Central memory CD4-positive, alpha-beta T cell (primary cell): Measurements from ENCODE around the gene FAM131C.
"Not testable (repeated sequence)": the region's sequence is repeated elsewhere in the genome, so short reads cannot be mapped to it uniquely, and the experiment has no call there.

Experiments
- DNase-seq: peaks from one replicate; pipeline ENCODE4 v3.0.0; 2022

The FAM131C gene

DNA sequence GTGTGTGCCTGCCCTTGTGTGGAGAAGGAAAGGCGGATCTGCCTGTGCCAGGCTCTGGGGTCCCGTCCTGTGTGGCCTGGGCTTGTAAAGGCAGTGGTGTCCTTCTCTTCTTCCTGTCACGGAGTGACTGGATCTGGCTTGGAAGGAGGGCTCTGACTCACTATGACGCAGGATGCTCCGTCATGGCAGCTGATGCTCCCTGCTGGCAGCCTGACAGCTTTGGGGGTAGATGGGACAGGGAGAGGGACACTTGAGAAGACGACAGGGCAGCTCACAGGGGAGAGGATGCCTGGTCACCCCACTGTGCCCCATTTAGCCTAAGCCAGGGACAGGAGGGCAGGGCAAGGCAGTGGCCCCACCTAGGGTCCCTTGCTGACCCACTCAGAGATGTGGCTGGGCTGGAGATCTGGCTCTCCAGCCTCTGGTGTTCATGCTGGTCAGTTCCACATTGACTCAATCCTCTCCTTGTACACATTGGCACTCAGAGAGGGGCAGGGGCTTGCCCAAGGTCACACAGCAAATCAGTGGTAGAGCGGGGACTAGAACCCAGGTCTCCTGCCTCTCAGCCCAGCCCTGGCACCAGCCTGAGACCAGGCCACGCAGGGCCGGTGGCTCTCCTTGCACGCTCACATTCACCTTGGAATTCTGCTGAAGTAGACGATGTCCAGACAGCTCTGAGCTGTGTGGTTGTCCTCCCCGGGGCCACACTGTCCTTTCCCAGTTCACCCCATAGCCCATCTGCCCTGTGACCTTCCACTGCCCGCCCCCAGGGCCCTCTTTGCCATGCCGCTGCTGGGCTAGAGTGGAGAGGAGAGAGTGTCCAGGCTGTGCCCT is 2.8 kb upstream of the FAM131C start:
- DNase-seq = no peak

GRCh38 chr1:16075337-16076030 is 2.0 kb upstream of the FAM131C start:
- no peak for DNase-seq

GRCh38 chr1:16074217-16074616 is 766 bp upstream of the FAM131C start:
- DNase-seq = no peak

DNA sequence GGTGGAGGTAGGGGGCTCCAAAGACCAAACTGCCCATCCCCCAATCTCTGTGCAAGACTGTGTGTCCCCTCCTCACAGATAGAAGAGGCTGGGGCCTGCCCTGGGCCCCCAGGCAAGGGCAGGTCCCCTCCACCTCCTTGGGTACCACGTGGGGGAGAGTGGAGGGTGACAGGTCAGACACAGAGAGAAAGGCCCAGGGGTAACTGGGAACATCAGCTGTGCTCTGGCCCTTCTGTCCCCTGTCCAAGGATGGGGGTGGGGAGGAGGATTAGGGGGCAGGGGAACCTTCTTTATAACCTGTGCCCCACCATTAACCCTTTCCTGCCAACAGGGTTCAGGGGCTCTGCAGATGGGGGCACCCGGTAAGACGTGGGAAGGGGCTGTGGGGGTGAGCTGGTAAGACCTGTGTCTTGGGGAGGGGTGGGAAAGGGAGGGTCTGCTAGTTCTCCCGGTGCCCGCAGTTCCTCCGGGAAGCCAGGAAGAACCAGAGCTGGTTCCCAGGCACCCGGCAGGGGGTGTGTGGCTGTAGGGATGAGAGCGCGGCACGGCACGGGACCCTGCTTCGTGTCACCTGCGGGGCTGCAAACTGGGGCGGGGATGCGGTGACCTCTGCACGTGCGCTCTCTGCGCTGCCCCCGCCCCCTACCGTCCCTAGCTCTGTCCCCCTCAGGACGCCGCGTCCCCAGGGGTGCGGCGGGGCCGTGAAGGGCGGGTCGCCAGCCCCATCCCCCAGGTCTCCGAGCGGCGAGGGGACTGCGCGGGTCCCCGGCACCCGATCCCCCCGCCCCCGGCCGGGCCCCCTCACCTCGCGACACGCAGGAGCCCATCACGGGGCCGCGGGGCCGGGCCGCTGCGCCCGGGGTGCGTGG is 601 bp downstream of the FAM131C start:
- DNase-seq = no peak

- DNase-seq = no peak
These were observed 1.4 kb downstream of the FAM131C start for GRCh38 chr1:16072095-16072494.

DNA sequence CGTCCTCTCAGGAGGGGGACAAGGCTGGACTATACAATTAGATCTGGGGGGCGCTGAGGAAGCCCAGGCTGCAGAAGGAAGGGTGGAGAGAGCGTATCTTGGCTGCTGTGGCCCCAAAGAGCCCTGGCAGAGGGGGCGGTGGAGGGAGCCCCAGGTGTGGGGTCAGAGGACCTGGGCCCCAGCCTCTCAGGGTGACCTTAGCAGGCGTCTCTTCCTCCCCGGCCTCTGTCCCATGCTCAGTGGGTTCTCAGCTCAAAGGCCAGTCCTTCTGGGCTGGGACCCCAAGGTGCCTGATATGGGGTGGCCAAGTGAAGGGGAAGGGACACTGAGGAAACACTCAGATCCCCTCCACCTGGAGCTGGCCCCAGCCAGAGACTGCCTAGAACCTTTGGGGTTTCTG is 1.8 kb downstream of the FAM131C start:
- DNase-seq = no peak

- DNase-seq = no peak
These were observed 2.7 kb downstream of the FAM131C start for GRCh38 chr1:16070640-16071355.

GRCh38 chr1:16068356-16069270 is 4.8 kb downstream of the FAM131C start:
- no peak for DNase-seq

DNA sequence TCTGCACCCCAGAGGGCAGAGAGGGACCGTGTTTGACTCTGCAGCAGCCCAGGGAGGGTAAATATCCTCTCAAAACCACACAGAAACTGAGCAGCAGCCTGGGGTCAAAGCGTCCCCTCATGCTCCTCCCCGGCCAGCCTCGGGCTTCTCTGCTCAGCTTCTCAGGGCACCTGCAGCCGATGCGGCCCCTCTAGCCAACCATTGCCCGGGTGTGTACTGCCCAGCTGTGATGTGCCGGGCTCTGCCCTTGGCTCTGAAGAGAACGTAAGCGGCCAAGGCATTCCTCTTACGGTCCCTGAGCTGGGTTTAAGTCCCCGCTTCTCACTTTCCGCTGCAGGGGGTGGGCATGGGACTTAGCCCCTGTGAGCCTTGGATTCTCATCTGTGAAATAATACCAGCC is 5.5 kb downstream of the FAM131C start:
- no peak for DNase-seq

- DNase-seq = no peak
These were observed 6.2 kb downstream of the FAM131C start for GRCh38 chr1:16067127-16067768.

DNA sequence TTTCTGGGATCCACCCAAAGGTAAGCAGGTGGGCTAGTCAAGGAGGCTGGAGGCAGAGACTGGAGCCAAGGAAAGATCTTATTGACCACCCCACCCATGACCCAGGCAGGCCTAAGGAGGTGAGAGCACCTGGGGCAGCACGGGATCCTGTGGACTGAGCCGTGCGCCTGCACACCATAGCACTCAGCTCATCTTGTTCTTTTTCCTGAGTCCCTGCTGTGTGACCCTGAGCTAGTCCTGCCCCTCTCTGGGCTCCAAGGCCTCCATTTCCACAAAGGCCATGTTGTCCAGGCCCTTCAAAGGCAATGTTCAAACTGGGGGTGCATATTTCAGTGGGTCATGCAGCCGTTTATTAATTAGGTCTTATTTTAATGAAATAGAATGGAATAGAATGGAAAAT is 7.2 kb downstream of the FAM131C start:
- no peak for DNase-seq

- no peak for DNase-seq
These were observed 8.2 kb downstream of the FAM131C start for GRCh38 chr1:16065269-16065576.

DNA sequence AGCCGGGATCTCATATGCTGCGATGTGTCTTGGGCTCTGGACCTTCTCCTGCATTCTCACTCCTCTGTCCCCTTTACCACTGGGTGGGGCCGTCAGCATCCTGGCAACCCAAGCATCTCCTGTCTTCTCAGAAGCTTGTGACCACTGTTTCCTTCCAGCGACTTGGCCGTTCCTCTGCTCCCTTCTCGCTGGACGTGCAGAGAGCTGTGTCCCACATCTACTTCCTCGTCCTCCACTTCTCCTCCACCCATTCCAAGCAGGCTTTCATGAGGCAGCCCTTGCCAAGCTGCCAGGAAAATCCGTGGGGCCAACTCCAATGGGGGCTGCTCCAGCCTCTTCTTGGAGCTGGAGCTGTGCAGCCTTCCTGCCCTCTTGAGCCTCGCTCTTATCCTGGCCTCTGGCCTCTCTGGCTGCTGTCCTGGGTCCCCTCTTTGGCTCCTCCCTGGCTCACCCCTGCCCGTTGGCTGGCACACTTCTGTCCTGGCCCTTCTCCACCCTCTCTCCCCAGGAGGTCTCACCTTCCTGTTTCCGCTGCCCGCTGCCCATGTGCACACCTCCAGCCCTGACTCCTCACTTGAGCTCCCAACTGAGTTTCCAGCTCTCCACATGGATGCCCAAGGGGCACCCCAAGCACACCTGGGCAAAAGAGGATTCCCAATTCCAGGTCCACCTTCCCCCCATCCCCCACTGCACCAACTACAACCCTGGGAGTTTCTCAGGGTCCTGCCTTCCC is 8.7 kb downstream of the FAM131C start:
- no peak for DNase-seq

GRCh38 chr1:16063921-16064320 is 9.5 kb downstream of the FAM131C start:
- DNase-seq = no peak

- no peak for DNase-seq
These were observed 10.1 kb downstream of the FAM131C start for GRCh38 chr1:16063226-16063829.

- not testable (repeated sequence) for DNase-seq
These were observed 10.8 kb downstream of the FAM131C start for GRCh38 chr1:16062687-16063075.

DNA sequence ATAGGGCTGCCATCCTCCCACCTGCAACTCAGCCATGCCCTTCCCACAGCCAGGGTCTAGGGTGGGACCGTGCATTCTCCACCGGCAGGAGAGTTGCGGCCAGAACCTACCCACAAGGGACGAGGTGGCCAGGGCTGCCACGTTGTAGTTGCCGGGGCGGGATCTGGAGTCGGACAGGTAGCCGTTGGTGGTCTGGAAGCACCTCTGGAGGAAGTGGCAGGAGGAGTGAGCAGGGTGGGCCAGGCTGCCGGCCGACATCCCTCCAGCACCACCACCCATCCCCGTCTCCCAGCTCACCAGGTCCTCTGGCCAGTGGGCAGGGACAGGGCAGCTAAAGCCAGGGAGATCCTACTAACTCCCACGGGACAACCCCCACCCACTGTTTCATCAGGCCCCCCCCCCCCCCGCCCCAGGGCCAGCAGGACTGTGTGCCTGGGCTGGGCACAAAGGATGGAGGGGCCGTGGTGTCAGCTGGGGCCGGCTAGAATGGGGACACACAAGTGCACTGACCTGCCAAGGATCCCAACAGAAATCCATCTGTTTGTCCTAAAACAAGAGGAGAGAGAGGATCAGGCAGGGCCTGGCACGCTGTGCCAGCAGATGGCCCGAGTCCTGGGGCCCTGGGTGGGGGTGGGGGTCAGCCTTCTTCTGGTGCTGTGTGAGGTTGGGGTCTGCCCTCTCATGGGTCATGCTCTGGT is 11.3 kb downstream of the FAM131C start:
- not testable (repeated sequence) for DNase-seq

- no peak for DNase-seq
These were observed 12.2 kb downstream of the FAM131C start for GRCh38 chr1:16061266-16061665.

- not testable (repeated sequence) for DNase-seq
These were observed 14.9 kb downstream of the FAM131C start for GRCh38 chr1:16058394-16059120.
